Pancreas (tissue), 10 donors: ENCODE measurements around the gene CLIC5. TPM values are rescaled to one million over a fixed set of nuclear protein-coding genes. Genes with fewer than 3 reads are reported as not detected.

Experiments
- ATAC-seq, 4 donors: fragments of 200-7000 bp; cut with Tn5 transposase; one replicate each; pipeline versions ENCODE4 v1.8.0 to v1.9.1; 2020; ENCODE audit warnings: mild to moderate bottlenecking in 4 of 4, moderate library complexity in 4 of 4
- DNase-seq, 6 donors: peaks; one replicate each; pipeline ENCODE4 v3.0.0-alpha.2; 2020
- FAIRE-seq: peaks from 2 replicates; lab custom pipeline; 2012; peaks lifted over from hg19 to GRCh38; lab: Jason Lieb, UNC
- H3K27ac ChIP-seq, 4 donors: fragments of 200-600 bp; sonication (generic); 1 replicate in 3 of 4; 2 replicates in 1 of 4; pipeline versions ENCODE4 v1.5.0 to v1.8.0; 2020
- H3K27me3 ChIP-seq, 4 donors: fragments of 200-600 bp; one replicate each; pipeline ENCODE4 v1.8.0; 2021
- H3K36me3 ChIP-seq, 3 donors: fragments of 200-600 bp; sonication (generic) in 1 of 3; one replicate each; pipeline versions ENCODE4 v1.5.0 to v1.8.0; 2020 to 2021
- H3K4me1 ChIP-seq, 3 donors: fragments of 200-600 bp; one replicate each; pipeline ENCODE4 v1.8.0; 2021
- H3K4me3 ChIP-seq, 4 donors: fragments of 200-600 bp; sonication (generic) in 2 of 4; one replicate each; pipeline versions ENCODE4 v1.5.0 to v1.8.0; 2020 to 2021
- H3K9me3 ChIP-seq, 4 donors: fragments of 200-600 bp; one replicate each; pipeline ENCODE4 v1.8.0; 2021
- WGBS, 2 donors: extraction: QIAGEN DNeasy Blood & Tissue Kit; methylation state at CpG; one replicate each; pipeline ENCODE4 v1.1.7; 2013; 5-methylcytosine and 5-hydroxymethylcytosine counted together
- intact Hi-C, 3 donors: fragments of 100-400 bp; cut with DNase I; formaldehyde crosslinking; loops; one replicate each; pipeline versions ENCODE4 v1.11.1 to v1.14.2; 2022
- polyA plus RNA-seq, 2 donors: library from polyadenylated mRNA; stranded (reverse); fragments of 200-250 nt; gene quantifications; one replicate each; pipeline ENCODE4 v1.2.3, GENCODE V29; 2013
- total RNA-seq, 6 donors: library from RNA; stranded (reverse); fragmentation: NEBNext Ultra II Directional in 4 of 6; extraction: Animal tissue kit (Norgen Biotek cat#: 25700) in 4 of 6; gene quantifications; one replicate each; pipeline versions ENCODE4 v1.2.1 to v1.2.4, GENCODE V29; 2021 to 2023
- TF ChIP-seq, protein P1 (sequence below), 4 donors: fragments of 200-600 bp; sonication (generic) in 3 of 4; IDR thresholded peaks; one replicate each; pipeline versions ENCODE4 v1.5.0 to v1.8.0; 2021; ENCODE audit warnings: antibody characterized with exemption in 4 of 4
- donor health status: healthy with polysubstance abuse.
- donor health status: DM: no; HTN: no; CAD: no; lungs with moderate emphysema.
- donor health status: DM: no; HTN: no; CAD: no.
- donor health status: control.
- donor health status: control.
- donor health status: Bipolar disorder and iron deficiency.
- donor health status: DM: yes; HTN: yes; CAD: no.
- donor health status: DM: no; HTN: no; CAD: no.
- donor health status: DM: no; HTN: no; CAD: no.
- donor health status: DM: yes; HTN: yes; CAD: no.

Gene CLIC5
- total and polyA plus RNA-seq, 8 donors, result 0.53 to 2.1 (median 1.3) TPM

DNA sequence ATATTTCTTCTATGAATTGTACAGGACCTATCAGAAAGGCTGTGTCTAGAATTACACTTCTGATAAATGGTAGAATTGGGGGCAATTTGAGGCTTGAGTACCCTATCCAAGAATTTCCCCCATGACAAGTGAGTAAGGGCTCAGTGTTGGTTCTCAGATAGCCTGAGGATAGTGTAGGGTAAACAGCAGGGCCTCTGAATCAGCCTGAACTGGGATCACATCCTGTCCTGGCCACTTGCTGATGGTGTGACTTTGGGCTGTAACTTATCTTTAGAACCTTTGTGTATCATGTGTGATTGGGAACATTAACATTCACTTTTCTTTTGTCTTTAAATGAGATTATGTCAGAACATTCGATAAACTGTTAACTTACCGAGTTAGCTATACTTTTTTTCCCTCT is 151.0 kb downstream of the CLIC5 start:
- Histone ChIP-seq H3K27ac (no peak overlapping the region), H3K4me3 (no peak overlapping the region), H3K36me3 (no peaks in the 10 kb centered on the region), H3K4me1 (no peaks in the 10 kb centered on the region), H3K9me3 (no peaks in the 10 kb centered on the region), H3K27me3 (no peaks in the 10 kb centered on the region)
- FAIRE-seq (no peak), DNase-seq (no peak), ATAC-seq (no peak)
- TF ChIP-seq, protein P1, sequence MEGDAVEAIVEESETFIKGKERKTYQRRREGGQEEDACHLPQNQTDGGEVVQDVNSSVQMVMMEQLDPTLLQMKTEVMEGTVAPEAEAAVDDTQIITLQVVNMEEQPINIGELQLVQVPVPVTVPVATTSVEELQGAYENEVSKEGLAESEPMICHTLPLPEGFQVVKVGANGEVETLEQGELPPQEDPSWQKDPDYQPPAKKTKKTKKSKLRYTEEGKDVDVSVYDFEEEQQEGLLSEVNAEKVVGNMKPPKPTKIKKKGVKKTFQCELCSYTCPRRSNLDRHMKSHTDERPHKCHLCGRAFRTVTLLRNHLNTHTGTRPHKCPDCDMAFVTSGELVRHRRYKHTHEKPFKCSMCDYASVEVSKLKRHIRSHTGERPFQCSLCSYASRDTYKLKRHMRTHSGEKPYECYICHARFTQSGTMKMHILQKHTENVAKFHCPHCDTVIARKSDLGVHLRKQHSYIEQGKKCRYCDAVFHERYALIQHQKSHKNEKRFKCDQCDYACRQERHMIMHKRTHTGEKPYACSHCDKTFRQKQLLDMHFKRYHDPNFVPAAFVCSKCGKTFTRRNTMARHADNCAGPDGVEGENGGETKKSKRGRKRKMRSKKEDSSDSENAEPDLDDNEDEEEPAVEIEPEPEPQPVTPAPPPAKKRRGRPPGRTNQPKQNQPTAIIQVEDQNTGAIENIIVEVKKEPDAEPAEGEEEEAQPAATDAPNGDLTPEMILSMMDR (IDR thresholded peaks at IDR 0.05), result no peak
- intact Hi-C loops, result no loop called here
- whole genome bisulfite sequencing, 2 donors, result 74 to 85% methylated on average over 2 of the region's 2 CpGs

DNA sequence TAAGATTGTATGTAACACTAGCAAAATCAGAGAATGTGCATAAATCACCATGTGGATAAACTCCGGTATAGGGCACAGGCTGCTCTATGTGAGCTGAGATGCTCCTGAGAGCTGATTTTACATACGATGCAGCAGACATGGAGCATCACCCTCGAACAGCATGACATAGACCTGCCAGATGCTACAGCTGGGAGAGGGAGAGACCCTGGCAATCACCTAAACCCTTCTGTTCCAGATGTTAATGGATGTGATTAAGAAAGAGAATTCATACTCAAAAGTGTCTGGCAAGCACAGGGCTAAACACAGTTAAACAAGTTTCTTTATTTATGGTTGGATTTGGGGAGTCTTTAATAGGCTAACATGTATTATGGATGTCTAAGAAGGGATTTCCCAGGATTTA is 157.0 kb downstream of the CLIC5 start:
- Histone ChIP-seq H3K4me1 (no peaks in the 10 kb centered on the region), H3K4me3 (no peak overlapping the region), H3K9me3 (no peaks in the 10 kb centered on the region), H3K27me3 (no peaks in the 10 kb centered on the region), H3K36me3 (no peaks in the 10 kb centered on the region), H3K27ac (no peak overlapping the region)
- FAIRE-seq (no peak), ATAC-seq (no peak), DNase-seq (no peak)
- TF ChIP-seq, protein P1 (IDR thresholded peaks at IDR 0.05), result no peak
- WGBS, 2 donors, result 69 to 70% methylated on average over 3 of the region's 3 CpGs
- intact Hi-C loops, result no loop called here

DNA sequence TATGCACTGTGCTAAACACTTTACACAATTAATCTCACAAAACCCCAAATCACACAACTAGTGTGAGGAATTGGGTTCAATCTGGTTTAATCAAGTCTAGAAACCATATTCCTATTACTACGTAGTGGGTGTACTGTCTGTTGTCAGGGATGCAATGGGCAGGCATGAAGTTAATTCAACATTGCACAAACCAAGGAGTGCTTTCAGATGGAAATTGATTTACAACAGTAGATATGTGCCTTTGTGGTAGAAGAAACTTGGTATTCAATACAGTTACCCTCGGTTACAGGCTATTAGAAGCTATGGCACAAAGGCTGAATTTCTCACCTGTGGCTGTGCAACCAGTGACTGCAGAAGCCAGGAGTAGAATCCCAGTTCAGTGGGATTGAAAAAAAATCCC is 157.8 kb downstream of the CLIC5 start:
- FAIRE-seq, result no peak
- Histone ChIP-seq H3K4me3 (no peak overlapping the region), H3K27ac (no peak overlapping the region), H3K27me3 (no peaks in the 10 kb centered on the region), H3K4me1 (no peaks in the 10 kb centered on the region), H3K36me3 (no peaks in the 10 kb centered on the region), H3K9me3 (no peaks in the 10 kb centered on the region)
- intact Hi-C loops, result no loop called here
- 64 to 65% methylated on average over 2 of the region's 2 CpGs for WGBS, 2 donors
- TF ChIP-seq, protein P1 (IDR thresholded peaks at IDR 0.05), result no peak
- ATAC-seq, result no peak
- no peak for DNase-seq

DNA sequence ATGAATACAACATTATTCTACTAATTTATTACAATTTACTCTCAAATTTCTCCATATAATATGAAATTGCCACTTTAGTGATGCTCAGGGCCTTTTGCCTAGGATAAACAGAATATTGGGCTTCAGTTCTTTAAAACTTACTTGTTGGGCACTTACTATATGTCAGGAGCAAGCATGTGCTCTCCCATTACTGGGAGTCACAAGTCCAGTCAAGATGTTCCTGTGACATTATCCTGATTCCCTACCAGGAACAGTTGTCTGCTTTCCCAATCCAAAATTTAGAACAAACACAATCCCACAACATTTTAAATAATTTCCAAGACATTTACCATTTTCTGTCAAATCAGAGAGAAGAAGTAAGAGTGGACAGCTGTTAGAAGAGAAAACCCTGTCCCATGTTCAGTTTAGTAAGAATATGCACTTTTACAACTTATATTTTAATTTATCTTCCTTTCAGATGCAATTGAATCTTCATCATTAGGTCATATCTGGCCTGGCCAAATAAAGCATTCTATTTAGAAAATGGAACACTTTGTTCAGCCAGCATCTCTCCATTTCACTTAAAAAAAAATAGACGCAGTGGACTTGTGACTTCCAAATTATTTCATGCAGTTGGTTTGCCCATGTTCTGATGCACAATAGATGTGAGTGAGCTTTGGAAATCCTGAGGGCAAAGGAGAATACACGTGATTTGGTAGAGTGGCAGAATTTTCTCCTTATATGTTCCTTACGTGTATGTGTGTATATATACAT is 159.8 kb downstream of the CLIC5 start:
- intact Hi-C loops, result no loop called here
- Histone ChIP-seq H3K27ac (no peak overlapping the region), H3K27me3 (no peaks in the 10 kb centered on the region), H3K4me1 (no peaks in the 10 kb centered on the region), H3K9me3 (no peaks in the 10 kb centered on the region), H3K4me3 (no peak overlapping the region), H3K36me3 (no peaks in the 10 kb centered on the region)
- 69 to 78% methylated on average over 3 of the region's 3 CpGs for WGBS, 2 donors
- FAIRE-seq (no peak), DNase-seq (no peak), ATAC-seq (no peak)
- TF ChIP-seq, protein P1 (IDR thresholded peaks at IDR 0.05), result no peak

- WGBS, 2 donors, result 52 to 58% methylated on average over 10 of the region's 10 CpGs
- H3K27me3 ChIP-seq, result no peaks in the 10 kb centered on the region
- FAIRE-seq (no peak), DNase-seq (no peak), ATAC-seq (no peak)
- no peaks in the 10 kb centered on the region for H3K36me3 ChIP-seq
- H3K27ac ChIP-seq, result no peak overlapping the region
- TF ChIP-seq, protein P1 (IDR thresholded peaks at IDR 0.05), result no peak
- H3K4me1 ChIP-seq, result no peaks in the 10 kb centered on the region
- no peaks in the 10 kb centered on the region for H3K9me3 ChIP-seq
- H3K4me3 ChIP-seq, result no peak overlapping the region
- intact Hi-C loops, result no loop called here
Observed at GRCh38 chr6:45854149-45854742, 161.4 kb downstream of the CLIC5 start.
